ENCODE results near the gene RICTOR. TPM values are rescaled to one million over a fixed set of nuclear protein-coding genes. Genes with fewer than 3 reads are reported as not detected.

Gene RICTOR
- total RNA-seq, 1 donor from 2014 or later: 46.4 TPM

DNA sequence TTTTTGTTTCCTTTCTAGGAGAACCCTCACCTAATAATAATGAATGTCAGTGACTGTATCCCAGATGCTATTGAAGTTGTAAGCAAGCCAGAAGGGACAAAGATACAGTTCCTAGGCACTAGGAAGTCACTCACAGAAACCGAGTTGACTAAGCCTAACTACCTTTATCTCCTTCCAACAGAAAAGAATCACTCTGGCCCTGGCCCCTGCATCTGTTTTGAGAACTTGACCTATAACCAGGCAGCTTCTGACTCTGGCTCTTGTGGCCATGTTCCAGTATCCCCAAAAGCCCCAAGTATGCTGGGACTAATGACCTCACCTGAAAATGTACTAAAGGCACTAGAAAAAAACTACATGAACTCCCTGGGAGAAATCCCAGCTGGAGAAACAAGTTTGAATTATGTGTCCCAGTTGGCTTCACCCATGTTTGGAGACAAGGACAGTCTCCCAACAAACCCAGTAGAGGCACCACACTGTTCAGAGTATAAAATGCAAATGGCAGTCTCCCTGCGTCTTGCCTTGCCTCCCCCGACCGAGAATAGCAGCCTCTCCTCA is 141.3 kb downstream of the RICTOR start:
- TF ChIP-seq, protein P1, sequence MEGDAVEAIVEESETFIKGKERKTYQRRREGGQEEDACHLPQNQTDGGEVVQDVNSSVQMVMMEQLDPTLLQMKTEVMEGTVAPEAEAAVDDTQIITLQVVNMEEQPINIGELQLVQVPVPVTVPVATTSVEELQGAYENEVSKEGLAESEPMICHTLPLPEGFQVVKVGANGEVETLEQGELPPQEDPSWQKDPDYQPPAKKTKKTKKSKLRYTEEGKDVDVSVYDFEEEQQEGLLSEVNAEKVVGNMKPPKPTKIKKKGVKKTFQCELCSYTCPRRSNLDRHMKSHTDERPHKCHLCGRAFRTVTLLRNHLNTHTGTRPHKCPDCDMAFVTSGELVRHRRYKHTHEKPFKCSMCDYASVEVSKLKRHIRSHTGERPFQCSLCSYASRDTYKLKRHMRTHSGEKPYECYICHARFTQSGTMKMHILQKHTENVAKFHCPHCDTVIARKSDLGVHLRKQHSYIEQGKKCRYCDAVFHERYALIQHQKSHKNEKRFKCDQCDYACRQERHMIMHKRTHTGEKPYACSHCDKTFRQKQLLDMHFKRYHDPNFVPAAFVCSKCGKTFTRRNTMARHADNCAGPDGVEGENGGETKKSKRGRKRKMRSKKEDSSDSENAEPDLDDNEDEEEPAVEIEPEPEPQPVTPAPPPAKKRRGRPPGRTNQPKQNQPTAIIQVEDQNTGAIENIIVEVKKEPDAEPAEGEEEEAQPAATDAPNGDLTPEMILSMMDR (IDR thresholded peaks at IDR 0.05; ENCODE audit: unreplicated experiment): no peak

DNA sequence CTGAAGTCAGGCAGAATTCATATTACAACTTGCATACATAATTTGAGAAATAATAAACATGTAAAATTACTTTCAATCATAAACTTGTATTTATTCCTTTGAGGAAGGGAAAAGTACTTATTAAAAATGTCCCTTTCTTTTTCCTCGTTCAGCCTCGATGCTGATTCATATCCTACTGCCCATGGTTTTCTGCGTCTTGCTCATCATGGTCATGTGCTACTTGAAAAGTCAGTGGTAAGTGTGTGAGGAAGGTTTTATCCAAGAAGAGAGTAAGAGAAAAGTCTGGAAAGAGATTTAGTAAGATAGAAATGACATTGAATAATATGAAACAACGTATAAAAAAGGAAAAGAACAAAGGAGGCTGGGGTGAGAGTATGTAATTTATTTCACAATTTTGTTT is 142.5 kb downstream of the RICTOR start:
- Mint-ChIP-seq H3K27me3 (ENCODE audit: low read depth) (no peaks in the 10 kb centered on the region), H3K4me1 (no peaks in the 10 kb centered on the region), H3K36me3 (peaks cover 14% of the 10 kb centered on the region), H3K27ac (no peak overlapping the region), H3K9me3 (no peaks in the 10 kb centered on the region), H3K4me3 (no peak overlapping the region)
- TF ChIP-seq, protein P1 (IDR thresholded peaks at IDR 0.05; ENCODE audit: unreplicated experiment): no peak
- DNase-seq (ENCODE audit: low spot score in 2 of 2, unreplicated experiment in 2 of 2): no peak

More for the DNA sequence above, 141.3 kb downstream of the RICTOR start:
- no peak for DNase-seq (ENCODE audit: low spot score in 2 of 2, unreplicated experiment in 2 of 2)
- Mint-ChIP-seq H3K36me3 (peaks cover 18% of the 10 kb centered on the region), H3K4me3 (no peak overlapping the region), H3K27me3 (ENCODE audit: low read depth) (no peaks in the 10 kb centered on the region), H3K27ac (no peak overlapping the region), H3K9me3 (no peaks in the 10 kb centered on the region), H3K4me1 (no peaks in the 10 kb centered on the region)

DNA sequence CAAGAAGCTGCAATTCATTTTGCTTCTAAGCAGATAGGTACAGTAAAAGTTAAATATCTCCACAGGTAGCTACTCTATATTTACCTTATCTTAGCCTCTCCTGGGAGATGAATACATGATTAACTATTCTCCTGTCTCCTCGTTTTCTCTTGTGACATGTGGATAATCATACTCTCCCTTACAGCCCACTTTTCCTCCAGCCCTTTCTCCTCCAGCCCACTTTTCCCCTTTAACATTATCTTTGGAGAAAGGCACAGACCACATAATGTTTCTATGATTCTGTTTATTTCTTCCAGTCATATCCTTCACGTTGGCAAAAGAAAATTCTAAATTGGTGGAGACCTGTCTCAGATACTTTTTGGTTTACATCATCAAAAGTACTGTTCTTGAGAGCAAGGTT is 144.4 kb downstream of the RICTOR start:
- Mint-ChIP-seq H3K4me3 (no peak overlapping the region), H3K27ac (no peak overlapping the region), H3K4me1 (peaks cover 7% of the 10 kb centered on the region)

DNA sequence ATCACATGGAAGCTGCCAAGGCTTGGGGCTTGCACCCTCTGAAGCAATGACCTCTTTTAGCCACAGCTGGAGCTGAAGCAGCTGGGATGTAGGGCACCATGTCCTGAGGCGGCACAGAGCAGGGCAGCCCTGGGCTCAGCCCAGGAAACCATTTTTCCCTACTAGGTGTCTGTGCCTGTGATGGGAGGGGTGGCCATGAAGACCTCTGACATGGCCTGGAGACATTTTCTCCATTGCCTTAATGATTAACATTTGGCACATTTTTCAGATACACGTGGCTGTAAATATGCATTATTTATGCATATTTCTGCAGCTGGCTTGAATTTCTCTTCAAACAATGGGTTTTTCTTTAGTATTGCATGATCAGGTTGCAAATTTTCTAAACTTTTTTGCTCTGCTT is 146.7 kb downstream of the RICTOR start:
- no peaks in the 10 kb centered on the region for H3K27me3 Mint-ChIP-seq (ENCODE audit: low read depth)
- no peak for DNase-seq (ENCODE audit: low spot score in 2 of 2, unreplicated experiment in 2 of 2)
- H3K27ac Mint-ChIP-seq: no peak overlapping the region
- no peaks in the 10 kb centered on the region for H3K9me3 Mint-ChIP-seq
- peaks cover 9% of the 10 kb centered on the region for H3K4me1 Mint-ChIP-seq
- TF ChIP-seq, protein P1 (IDR thresholded peaks at IDR 0.05; ENCODE audit: unreplicated experiment): no peak
- H3K4me3 Mint-ChIP-seq: no peak overlapping the region
- H3K36me3 Mint-ChIP-seq: no peaks in the 10 kb centered on the region

More for the DNA sequence above, 144.4 kb downstream of the RICTOR start:
- H3K27me3 Mint-ChIP-seq (ENCODE audit: low read depth): no peaks in the 10 kb centered on the region
- no peaks in the 10 kb centered on the region for H3K36me3 Mint-ChIP-seq
- TF ChIP-seq, protein P1 (IDR thresholded peaks at IDR 0.05; ENCODE audit: unreplicated experiment): no peak
- DNase-seq (ENCODE audit: low spot score in 2 of 2, unreplicated experiment in 2 of 2): no peak
- H3K9me3 Mint-ChIP-seq: no peaks in the 10 kb centered on the region

DNA sequence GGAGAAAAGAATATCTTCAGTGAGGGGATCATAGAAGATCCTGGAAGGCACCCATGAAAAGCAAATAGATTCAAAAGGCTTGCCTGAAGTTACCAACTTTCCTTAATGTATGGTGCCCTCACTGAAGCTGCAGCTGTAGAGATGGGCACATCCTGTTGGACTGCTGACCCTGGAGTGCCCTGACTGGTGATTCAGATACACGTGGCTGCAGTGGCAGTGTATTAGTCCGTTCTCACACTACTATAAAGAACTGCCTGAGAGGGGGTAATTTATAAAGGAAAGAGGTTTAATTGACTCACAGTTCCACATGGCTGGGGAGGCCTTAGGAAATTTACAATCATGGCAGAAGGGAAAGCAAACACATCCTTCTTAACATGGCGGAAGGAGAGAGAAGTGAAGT is 148.1 kb downstream of the RICTOR start:
- H3K4me3 Mint-ChIP-seq: no peak overlapping the region
- TF ChIP-seq, protein P1 (IDR thresholded peaks at IDR 0.05; ENCODE audit: unreplicated experiment): no peak
- H3K9me3 Mint-ChIP-seq: no peaks in the 10 kb centered on the region
- H3K27me3 Mint-ChIP-seq (ENCODE audit: low read depth): no peaks in the 10 kb centered on the region
- no peak overlapping the region for H3K27ac Mint-ChIP-seq
- H3K36me3 Mint-ChIP-seq: no peaks in the 10 kb centered on the region
- DNase-seq (ENCODE audit: low spot score in 2 of 2, unreplicated experiment in 2 of 2): no peak
- H3K4me1 Mint-ChIP-seq: peaks cover 9% of the 10 kb centered on the region
